HG03565 (cell line): Measurements from ENCODE around the gene RRP1B.

Source experiments
- ATAC-seq: cut with Tn5 transposase; IDR thresholded peaks from one replicate; pipeline ENCODE4 v1.9.1; 2021; ENCODE audit warnings: mild to moderate bottlenecking, moderate library complexity; ENCODE audit not compliant: unreplicated experiment

Gene RRP1B

DNA sequence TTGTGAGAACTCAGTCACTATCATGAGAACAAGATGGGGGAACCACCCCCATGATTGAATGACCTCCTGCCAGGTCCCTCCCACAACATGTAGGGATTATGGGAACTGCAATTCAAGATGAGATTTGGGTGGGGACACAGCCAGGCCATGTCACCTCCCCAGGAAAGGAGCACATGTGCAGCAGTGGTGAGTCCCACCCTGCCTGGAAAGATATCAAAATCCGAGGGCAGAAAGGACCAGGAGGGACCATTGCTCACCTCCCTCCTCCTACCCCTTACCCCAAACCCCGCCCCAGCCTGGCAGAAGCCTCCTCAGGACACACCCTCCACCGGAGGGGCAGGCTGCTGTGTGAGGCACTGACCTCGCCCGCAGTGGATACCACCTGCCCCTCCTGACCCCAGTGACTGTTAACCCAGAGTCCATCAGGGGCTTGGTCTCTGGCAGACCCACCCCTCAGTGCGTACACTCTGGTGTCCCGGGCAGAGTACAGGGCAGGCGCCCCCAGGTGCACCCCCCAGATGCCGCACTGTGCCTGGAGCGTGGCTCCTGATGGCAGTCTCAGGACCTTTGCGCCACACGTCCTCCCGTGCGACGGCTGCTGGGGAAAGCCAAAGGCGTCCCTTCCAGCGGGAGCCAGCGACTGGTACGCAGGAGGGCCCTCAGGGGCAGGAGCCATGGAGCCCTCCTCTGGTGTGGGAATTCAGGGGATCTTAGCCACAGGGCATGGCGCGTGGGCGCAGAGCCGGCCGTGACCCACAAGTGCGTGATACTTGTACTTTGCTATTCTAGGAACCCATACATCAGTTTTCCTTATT is 80.5 kb downstream of the RRP1B start:
- ATAC-seq: no peak

DNA sequence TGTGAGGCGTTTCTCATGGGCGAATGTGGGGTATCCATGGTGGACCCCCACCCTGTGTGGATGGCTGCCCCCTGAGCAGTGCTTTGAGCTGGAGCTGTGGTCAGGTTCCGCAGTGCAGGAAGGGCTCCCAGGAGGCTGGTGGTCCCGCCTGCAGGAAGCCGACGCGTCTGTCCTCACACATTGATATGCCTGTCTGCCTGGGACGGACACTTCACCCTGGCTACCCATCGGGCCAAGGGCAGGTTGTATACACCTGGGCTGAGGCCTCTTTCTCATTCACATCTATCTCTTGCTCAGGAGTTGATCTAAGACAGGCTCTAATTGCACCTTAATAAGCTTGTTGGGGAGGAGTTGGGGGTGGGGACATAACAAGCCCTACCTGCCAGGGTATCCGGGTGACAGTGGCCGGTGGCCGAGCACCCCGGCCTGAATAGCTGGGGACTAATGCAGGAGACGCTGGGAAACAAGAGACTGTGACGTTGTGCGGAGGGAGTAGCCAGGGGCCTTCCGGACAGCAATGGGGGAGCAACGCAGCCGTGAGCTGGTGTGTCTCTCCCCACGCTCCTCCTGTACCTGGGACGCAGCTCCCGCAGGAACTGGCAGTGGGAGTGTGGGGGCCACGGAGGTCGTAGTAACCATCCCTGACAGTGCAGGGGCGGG is 81.3 kb downstream of the RRP1B start:
- no peak for ATAC-seq

DNA sequence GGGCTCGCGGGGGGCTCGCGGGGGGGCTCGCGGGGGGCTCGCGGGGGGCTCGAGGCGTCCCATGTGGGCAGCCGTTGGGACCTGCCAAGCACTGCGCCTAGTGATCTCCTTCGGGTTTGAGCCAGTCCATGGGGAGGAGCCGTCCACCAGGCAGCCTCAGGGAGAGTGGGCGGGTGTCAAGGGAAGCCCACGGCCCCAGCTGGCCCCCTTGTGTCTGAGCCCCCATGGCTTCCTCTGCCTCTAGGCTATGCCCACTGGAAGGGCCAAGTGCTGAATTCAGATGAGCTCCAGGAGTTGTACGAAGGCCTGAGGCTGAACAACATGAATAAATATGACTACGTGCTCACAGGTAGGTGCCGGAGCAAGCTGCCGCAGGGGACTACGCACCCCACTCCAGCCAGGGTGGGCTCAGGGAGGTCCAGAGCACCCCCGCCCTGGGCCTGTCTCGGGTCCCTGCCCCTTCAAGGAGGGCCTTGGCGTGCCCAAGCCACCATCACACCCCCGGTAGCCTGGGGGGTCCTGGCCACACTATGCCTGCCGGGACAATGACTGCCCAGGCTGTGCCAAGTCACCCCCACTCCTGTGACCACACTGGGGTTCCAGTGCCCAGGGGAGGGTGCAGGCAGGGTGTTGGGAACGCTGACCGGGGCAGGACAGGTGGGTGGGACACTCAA is 82.2 kb downstream of the RRP1B start:
- no peak for ATAC-seq

DNA sequence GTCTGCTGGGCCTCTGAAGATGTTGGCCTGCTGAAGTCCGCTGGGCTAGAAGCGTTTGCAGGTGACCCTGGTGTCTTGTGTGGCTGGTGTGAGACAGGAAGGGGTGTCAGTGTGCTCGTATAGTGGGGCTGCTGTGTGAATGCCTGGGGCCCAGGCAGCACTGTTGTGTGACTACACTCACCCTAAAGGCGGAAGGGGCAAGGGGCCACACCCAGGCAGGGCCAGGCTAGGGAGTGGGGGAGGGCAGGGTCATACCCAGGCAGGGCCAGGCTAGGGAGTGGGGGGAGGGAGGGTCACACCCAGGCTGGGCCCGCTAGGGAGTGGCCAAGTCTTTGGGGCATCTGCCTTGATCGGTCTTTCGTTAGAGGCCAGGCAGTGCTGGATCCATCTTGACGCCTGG is 84.6 kb downstream of the RRP1B start:
- no peak for ATAC-seq

DNA sequence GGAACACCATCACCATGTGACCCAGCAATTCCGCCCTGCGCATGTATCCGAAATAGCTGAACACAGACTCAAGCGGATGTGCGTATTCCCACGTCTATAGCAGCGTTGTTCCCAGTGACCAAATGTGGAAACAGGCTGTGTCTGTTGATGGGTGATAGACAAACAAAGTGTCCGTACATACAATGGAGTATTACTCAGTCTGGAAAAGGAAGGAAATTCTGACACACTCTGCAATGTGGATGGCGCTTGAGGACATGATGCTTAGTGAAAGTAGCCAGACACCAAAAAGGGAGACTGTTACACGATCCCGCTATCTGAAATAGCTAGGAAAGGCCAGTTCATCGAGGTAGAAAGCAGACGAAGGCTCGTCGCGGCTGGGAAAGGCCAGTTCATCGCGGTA is 85.4 kb downstream of the RRP1B start:
- no peak for ATAC-seq
